ENCODE data around the gene CDC42EP5. TPM values are rescaled to one million over a fixed set of nuclear protein-coding genes. Genes with fewer than 3 reads are reported as not detected.

The CDC42EP5 gene
- total RNA-seq, 2 experiments from 2014 or later: not detected

- peaks cover 35% of the 10 kb centered on the region for H3K27me3 Mint-ChIP-seq
- intact Hi-C loops (cut with DNase I, micrococcal nuclease): no loop called here
Measured at GRCh38 chr19:54429176-54429495, 44.0 kb downstream of the CDC42EP5 start.

GRCh38 chr19:54428323-54429175 lies 44.5 kb downstream of the CDC42EP5 start:
- peaks cover 16% of the 10 kb centered on the region for H3K4me1 ChIP-seq (ENCODE audit: insufficient read depth, low read length)
- peaks cover 38% of the 10 kb centered on the region for H3K27me3 Mint-ChIP-seq
- no peak overlapping the region for H3K4me3 ChIP-seq (ENCODE audit: low read length)
- H3K36me3 ChIP-seq (ENCODE audit: insufficient read depth, low read length): no peaks in the 10 kb centered on the region
- H3K36me3 Mint-ChIP-seq (ENCODE audit: low read depth): no peaks in the 10 kb centered on the region
- ChIA-PET POLR2A (interaction anchor here (1.0 kb wide), 1 partner anchor 9 kb away, joined by 3 read pairs; no protein-coding TSS in a partner anchor), CTCF (no interaction called here)
- H3K9me3 Mint-ChIP-seq: no peaks in the 10 kb centered on the region
- no peaks in the 10 kb centered on the region for H3K9me3 ChIP-seq (ENCODE audit: control insufficient read depth in 1 of 2, insufficient read depth in 1 of 2, low read length in 2 of 2)
- ATAC-seq (ENCODE audit: poor library complexity): no peak
- H3K27me3 ChIP-seq (ENCODE audit: control insufficient read depth in 1 of 2, insufficient read depth in 2 of 2, low read length in 2 of 2): peaks cover 26% of the 10 kb centered on the region in 2 experiments
- H3K27ac Mint-ChIP-seq: no peak overlapping the region
- no peak overlapping the region for H3K27ac ChIP-seq (ENCODE audit: low read depth in 1 of 2, low read length in 2 of 2)
- no peak overlapping the region for H3K4me3 Mint-ChIP-seq
- no peak for TF ChIP-seq CTCF (IDR thresholded peaks at IDR 0.05)
- peaks cover 7% of the 10 kb centered on the region for H3K4me1 Mint-ChIP-seq (ENCODE audit: low read depth)
- DNase-seq: peak in 1 of 14 experiments; percentile 16
- intact Hi-C loops (cut with DNase I, micrococcal nuclease): no loop called here

More at GRCh38 chr19:54429176-54429495, 44.0 kb downstream of the CDC42EP5 start:
- no peak overlapping the region for H3K27ac ChIP-seq (ENCODE audit: low read depth in 1 of 2, low read length in 2 of 2)
- peaks cover 26% of the 10 kb centered on the region in 2 experiments for H3K27me3 ChIP-seq (ENCODE audit: control insufficient read depth in 1 of 2, insufficient read depth in 2 of 2, low read length in 2 of 2)
- no peak for ATAC-seq (ENCODE audit: poor library complexity)
- peaks cover 10% of the 10 kb centered on the region for H3K4me1 Mint-ChIP-seq (ENCODE audit: low read depth)
- ChIA-PET CTCF (no interaction called here), POLR2A (interaction anchor here (1.0 to 2.6 kb wide), 2 partner anchors 9 to 19 kb away, joined by 3 to 12 read pairs; partner anchors contain the start of gene LENG8)
- H3K27ac Mint-ChIP-seq: no peak overlapping the region
- H3K4me3 ChIP-seq (ENCODE audit: low read length): no peak overlapping the region
- peak in 1 of 14 experiments; percentile 12 for DNase-seq
- H3K36me3 Mint-ChIP-seq (ENCODE audit: low read depth): no peaks in the 10 kb centered on the region
- no peaks in the 10 kb centered on the region for H3K9me3 ChIP-seq (ENCODE audit: control insufficient read depth in 1 of 2, insufficient read depth in 1 of 2, low read length in 2 of 2)
- no peaks in the 10 kb centered on the region for H3K9me3 Mint-ChIP-seq
- H3K4me3 Mint-ChIP-seq: peak overlapping the region; percentile 42
- TF ChIP-seq CTCF (IDR thresholded peaks at IDR 0.05): no peak
- H3K36me3 ChIP-seq (ENCODE audit: insufficient read depth, low read length): no peaks in the 10 kb centered on the region
- H3K4me1 ChIP-seq (ENCODE audit: insufficient read depth, low read length): peaks cover 16% of the 10 kb centered on the region

GRCh38 chr19:54427586-54427985 lies 45.5 kb downstream of the CDC42EP5 start:
- peaks cover 7% of the 10 kb centered on the region for H3K4me1 Mint-ChIP-seq (ENCODE audit: low read depth)
- H3K27me3 Mint-ChIP-seq: peaks cover 48% of the 10 kb centered on the region
- POLR2A ChIA-PET: no interaction called here
- no peak overlapping the region for H3K4me3 Mint-ChIP-seq
- peak in 1 of 14 experiments; percentile 8 for DNase-seq
- Histone ChIP-seq H3K4me3 (ENCODE audit: low read length) (no peak overlapping the region), H3K9me3 (ENCODE audit: control insufficient read depth in 1 of 2, insufficient read depth in 1 of 2, low read length in 2 of 2) (no peaks in the 10 kb centered on the region), H3K27me3 (ENCODE audit: control insufficient read depth in 1 of 2, insufficient read depth in 2 of 2, low read length in 2 of 2) (peaks cover 26% of the 10 kb centered on the region in 2 experiments), H3K4me1 (ENCODE audit: insufficient read depth, low read length) (peaks cover 16% of the 10 kb centered on the region), H3K27ac (ENCODE audit: low read depth in 1 of 2, low read length in 2 of 2) (no peak overlapping the region), H3K36me3 (ENCODE audit: insufficient read depth, low read length) (no peaks in the 10 kb centered on the region)
- CTCF ChIA-PET: no interaction called here
- no peak for ATAC-seq (ENCODE audit: poor library complexity)
- no peak overlapping the region for H3K27ac Mint-ChIP-seq
- no peaks in the 10 kb centered on the region for H3K36me3 Mint-ChIP-seq (ENCODE audit: low read depth)
- no peaks in the 10 kb centered on the region for H3K9me3 Mint-ChIP-seq
- no peak for TF ChIP-seq CTCF (IDR thresholded peaks at IDR 0.05)
- intact Hi-C loops (cut with DNase I, micrococcal nuclease): no loop called here
